HCT116 (cell line): ENCODE results near the gene PPFIBP1. TPM values are rescaled to one million over a fixed set of nuclear protein-coding genes. Genes with fewer than 3 reads are reported as not detected.

ENCODE experiments used
- ATAC-seq: fragments of 200-7000 bp; cut with Tn5 transposase; 2 replicates; pipeline ENCODE4 v1.9.1; 2020; ENCODE audit warnings: mild to moderate bottlenecking, moderate library complexity
- BruUV-seq: library from RNA; stranded (reverse); fragments of 400-500 nt; replicated peaks from 2 replicates; lab custom pipeline; 2021; lab: Mats Ljungman, UMichigan
- CTCF ChIA-PET: fragments of 300-600 bp; sonication (Branson Sonifier 250); formaldehyde crosslinking; loops from one replicate; lab custom pipeline; 2021; ENCODE audit warnings: antibody characterized with exemption; lab: Charles Lee
- POLR2A ChIA-PET: fragments of 300-600, 350-600 bp; sonication (Branson Sonifier 250); formaldehyde crosslinking; loops from one replicate; lab custom pipeline; 2021; ENCODE audit warnings: antibody characterized with exemption; lab: Charles Lee
- RAD21 ChIA-PET, 2 experiments: fragments of 300-600 bp; sonication (Branson Sonifier 250); formaldehyde crosslinking; loops; one replicate each; lab custom pipeline; 2023; ENCODE audit warnings: low total read pairs in 2 of 2; ENCODE audit not compliant: uncharacterized antibody in 2 of 2, unreplicated experiment in 2 of 2, low non-redundant PET in 1 of 2; lab: Charles Lee
- DNase-seq: peaks from one replicate; pipeline ENCODE4 v3.0.0-alpha.2; 2010; ENCODE audit warnings: low read depth, low spot score
- H2AFZ ChIP-seq: fragments of 200-600 bp; shearing (Covaris generic), sonication (generic); 2 replicates; pipeline ENCODE4 v1.6.1; 2017; ENCODE audit warnings: low read depth, mixed run types, mixed read lengths, antibody characterized with exemption, low read length; ENCODE audit not compliant: poor library complexity, severe bottlenecking
- H3K27ac ChIP-seq: 2 replicates; pipeline ENCODE4 v1.5.1; 2012; ENCODE audit warnings: low read depth, low read length
- H3K27me3 ChIP-seq: fragments of 200-600 bp; sonication (generic); 2 replicates; pipeline ENCODE4 v1.6.1; 2016; ENCODE audit warnings: mixed run types, low read length, mixed read lengths; ENCODE audit not compliant: insufficient read depth
- H3K36me3 ChIP-seq, 2 experiments: fragments of 200-500 bp in 1 of 2; fragments of 200-600 bp in 1 of 2; sonication (Bioruptor generic) in 1 of 2; sonication (generic) in 1 of 2; 2 replicates each; pipeline versions ENCODE4 v1.5.1 to v1.6.1; 2014 to 2016; ENCODE audit warnings: low read length in 2 of 2, inconsistent platforms in 1 of 2, mixed read lengths in 1 of 2, mixed run types in 1 of 2; ENCODE audit not compliant: insufficient read depth in 2 of 2, control insufficient read depth in 1 of 2
- H3K4me1 ChIP-seq, 2 experiments: fragments of 200-600 bp in 1 of 2; sonication (generic) in 1 of 2; 2 replicates each; pipeline versions ENCODE4 v1.5.1 to v1.6.1; 2012 to 2017; ENCODE audit warnings: low read length in 2 of 2, inconsistent platforms in 1 of 2, mild to moderate bottlenecking in 1 of 2, mixed read lengths in 1 of 2, mixed run types in 1 of 2, moderate library complexity in 1 of 2; ENCODE audit not compliant: insufficient read depth in 2 of 2, control insufficient read depth in 1 of 2
- H3K4me2 ChIP-seq: fragments of 200-600 bp; sonication (generic); 2 replicates; pipeline ENCODE4 v1.6.1; 2017; ENCODE audit warnings: mixed run types, low read length, mixed read lengths
- H3K4me3 ChIP-seq, 2 experiments: fragments of 200-600 bp in 1 of 2; sonication (generic) in 1 of 2; replicated peaks in 1 of 2; 2 replicates each; pipeline ENCODE4 v1.5.1; 2011 to 2016; ENCODE audit warnings: low read length in 2 of 2, control low read depth in 1 of 2, low read depth in 1 of 2, mild to moderate bottlenecking in 1 of 2, mixed read lengths in 1 of 2, mixed run types in 1 of 2
- H3K79me2 ChIP-seq: fragments of 200-600 bp; sonication (generic); 2 replicates; pipeline ENCODE4 v1.6.1; 2017; ENCODE audit warnings: mild to moderate bottlenecking, mixed run types, low read length, moderate library complexity, mixed read lengths; ENCODE audit not compliant: insufficient read depth
- H3K9ac ChIP-seq: fragments of 200-600 bp; sonication (generic); 2 replicates; pipeline ENCODE4 v1.6.1; 2016; ENCODE audit warnings: low read length, mixed read lengths
- H3K9me2 ChIP-seq: fragments of 200-600 bp; sonication (generic), shearing (Covaris generic); 2 replicates; pipeline ENCODE4 v1.6.1; 2017; ENCODE audit warnings: mixed run types, mild to moderate bottlenecking, moderate library complexity; ENCODE audit not compliant: insufficient read depth
- H3K9me3 ChIP-seq, 2 experiments: fragments of 200-500 bp in 1 of 2; fragments of 200-600 bp in 1 of 2; sonication (Bioruptor generic) in 1 of 2; sonication (generic) in 1 of 2; 2 replicates each; pipeline ENCODE4 v1.6.1; 2014 to 2017; ENCODE audit warnings: low read length in 2 of 2, mixed read lengths in 2 of 2, inconsistent platforms in 1 of 2, low read depth in 1 of 2, mild to moderate bottlenecking in 1 of 2, mixed run types in 1 of 2, moderate library complexity in 1 of 2; ENCODE audit not compliant: control insufficient read depth in 1 of 2, insufficient read depth in 1 of 2
- H4K20me1 ChIP-seq: fragments of 200-600 bp; sonication (generic), shearing (Covaris generic); 2 replicates; pipeline ENCODE4 v1.6.1; 2017; ENCODE audit warnings: mixed run types, mild to moderate bottlenecking, moderate library complexity; ENCODE audit not compliant: insufficient read depth
- CBX3 ChIP-seq: IDR thresholded peaks from 2 replicates; pipeline ENCODE4 v1.6.1; 2012; ENCODE audit warnings: low read depth
- CTCF ChIP-seq, 3 experiments: fragments of 200-600 bp in 1 of 3; sonication (generic) in 1 of 3; IDR thresholded peaks in 2 of 3; conservative IDR thresholded peaks in 1 of 3; 2 replicates each; pipeline ENCODE4 v1.5.1; 2012 to 2017; ENCODE audit warnings: low read depth in 2 of 3, low read length in 2 of 3, antibody characterized with exemption in 1 of 3, borderline replicate concordance in 1 of 3, control low read depth in 1 of 3, mild to moderate bottlenecking in 1 of 3, mixed read lengths in 1 of 3, mixed run types in 1 of 3, moderate library complexity in 1 of 3; ENCODE audit not compliant: insufficient read depth in 1 of 3
- EGR1 ChIP-seq: IDR thresholded peaks from 2 replicates; pipeline ENCODE4 v1.6.1; 2012; ENCODE audit warnings: low read depth
- EZH2 ChIP-seq: fragments of 200-600 bp; sonication (generic); IDR thresholded peaks from 2 replicates; pipeline ENCODE4 v1.6.1; 2017; ENCODE audit warnings: antibody characterized with exemption, mixed run types
- EZH2phosphoT487 ChIP-seq: fragments of 200-600 bp; IDR thresholded peaks from 2 replicates; pipeline ENCODE4 v1.6.1; 2018; ENCODE audit warnings: antibody characterized with exemption, borderline replicate concordance
- JUND ChIP-seq: IDR thresholded peaks from 2 replicates; pipeline ENCODE4 v1.6.1; 2012
- MAX ChIP-seq: IDR thresholded peaks from 2 replicates; pipeline ENCODE4 v1.6.1; 2012
- POLR2A ChIP-seq: IDR thresholded peaks from 2 replicates; pipeline ENCODE4 v1.7.0; 2011; ENCODE audit warnings: borderline replicate concordance; ENCODE audit not compliant: insufficient read depth, insufficient read length; ENCODE audit errors: extremely low read depth
- POLR2AphosphoS5 ChIP-seq: IDR thresholded peaks from 2 replicates; pipeline ENCODE4 v1.6.1; 2011; ENCODE audit warnings: mild to moderate bottlenecking, low read depth, low read length, moderate library complexity
- RAD21 ChIP-seq: IDR thresholded peaks from 2 replicates; pipeline ENCODE4 v1.6.1; 2012; ENCODE audit warnings: low read depth, mild to moderate bottlenecking
- REST ChIP-seq: IDR thresholded peaks from 2 replicates; pipeline ENCODE4 v1.6.1; 2012; ENCODE audit warnings: low read depth
- SP1 ChIP-seq: IDR thresholded peaks from 2 replicates; pipeline ENCODE4 v1.6.1; 2012; ENCODE audit warnings: low read depth
- SRF ChIP-seq: IDR thresholded peaks from 2 replicates; pipeline ENCODE4 v1.6.1; 2012; ENCODE audit warnings: low read depth
- TCF7L2 ChIP-seq: IDR thresholded peaks from 2 replicates; pipeline ENCODE4 v1.7.0; 2011; ENCODE audit warnings: borderline replicate concordance, inconsistent platforms; ENCODE audit not compliant: insufficient read depth, insufficient read length; ENCODE audit errors: extremely low read depth
- ZFX ChIP-seq: fragments of 450-650 bp; IDR thresholded peaks from 2 replicates; pipeline ENCODE4 v1.6.1; 2017
- ZNF274 ChIP-seq: fragments of 200-500 bp; sonication (Bioruptor generic); IDR thresholded peaks from 2 replicates; pipeline ENCODE4 v1.6.1; 2014; ENCODE audit warnings: mild to moderate bottlenecking, low read depth, low read length, inconsistent platforms
- intact Hi-C: fragments of 100-400 bp; cut with micrococcal nuclease; formaldehyde crosslinking; loops from 2 replicates; pipeline ENCODE4 v1.10.0; 2022
- total RNA-seq: library from RNA; stranded (reverse); gene quantifications from one replicate; pipeline ENCODE4 v1.2.1, GENCODE V29; 2021; ENCODE audit not compliant: unreplicated experiment

Gene PPFIBP1
- total RNA-seq, 1 experiment from 2014 or later, result 102 TPM

- TF ChIP-seq EZH2, result no peak
- TF ChIP-seq ZNF274, result no peak
- TF ChIP-seq EZH2phosphoT487, result no peak
- TF ChIP-seq EGR1, result no peak
Measured at GRCh38 chr12:27703720-27704452, 179.9 kb downstream of the PPFIBP1 start (continued).

- H3K4me1 ChIP-seq, result peaks cover 0 to 5% of the 10 kb centered on the region in 2 experiments; a peak in 3 of 4 replicates
- RAD21 ChIA-PET, result interaction anchor here in 1 of 2 experiments (0.7 kb wide), 1 partner anchor 354 kb away, joined by 3 read pairs; no protein-coding TSS in a partner anchor
- no peaks in the 10 kb centered on the region for H3K27me3 ChIP-seq
- CTCF ChIA-PET, result interaction anchor here (1.2 kb wide), 1 partner anchor 116 kb away, joined by 3 read pairs; no protein-coding TSS in a partner anchor
- POLR2A ChIA-PET, result no interaction called here
- ATAC-seq (no peak), DNase-seq (no peak)
- H3K9me2 ChIP-seq, result no peaks in the 10 kb centered on the region
- H3K27ac ChIP-seq, result no peak overlapping the region
- BruUV-seq, result no TSS peak
- no peaks in the 10 kb centered on the region for H3K9me3 ChIP-seq
- no peak for TF ChIP-seq MAX
- no peak for TF ChIP-seq POLR2A
- no peak for TF ChIP-seq POLR2AphosphoS5
- no peak for TF ChIP-seq CTCF (IDR thresholded peaks at IDR 0.05 in 2 of 3, conservative IDR thresholded peaks at IDR 0.05 in 1 of 3; ENCODE audit: borderline replicate concordance in 1 of 3, insufficient read depth in 1 of 3, low read depth in 2 of 3, low read length in 2 of 3)
- TF ChIP-seq TCF7L2, result no peak
- no peak for TF ChIP-seq SP1
- no peak for TF ChIP-seq EZH2phosphoT487
- TF ChIP-seq JUND, result no peak
- TF ChIP-seq CBX3, result no peak
- no peak for TF ChIP-seq SRF
- TF ChIP-seq RAD21, result no peak
- no peak for TF ChIP-seq ZFX
- no peak for TF ChIP-seq REST
- H2AFZ ChIP-seq, result no peak overlapping the region
- intact Hi-C loops, result loop anchor here (10.0 kb wide), 2 partner anchors 690 to 850 kb away; partner anchors contain the start of gene TM7SF3
- H3K4me3 ChIP-seq, result no peak overlapping the region
- no peaks in the 10 kb centered on the region for H3K79me2 ChIP-seq
- no peaks in the 10 kb centered on the region for H3K36me3 ChIP-seq
- no peak overlapping the region for H3K4me2 ChIP-seq
- no peaks in the 10 kb centered on the region for H4K20me1 ChIP-seq
- H3K9ac ChIP-seq, result no peak overlapping the region
Measured at GRCh38 chr12:27705263-27705662, 181.3 kb downstream of the PPFIBP1 start.
